Natural killer cell (primary cell): Measurements from ENCODE around the gene CEP170B. TPM values are rescaled to one million over a fixed set of nuclear protein-coding genes. Genes with fewer than 3 reads are reported as not detected.

Source experiments
- ATAC-seq, 3 donors: fragments of 150-1000 bp in 2 of 3; fragments of 200-7000 bp in 1 of 3; cut with Tn5 transposase; 1 replicate in 1 of 3; 2 replicates in 2 of 3; pipeline ENCODE4 v1.10.0; 2021; ENCODE audit warnings: mild to moderate bottlenecking in 2 of 3, moderate library complexity in 2 of 3
- DNase-seq, 2 donors: peaks; one replicate each; pipeline versions ENCODE4 v3.0.0 to v3.0.0-alpha.2; 2013 to 2021; ENCODE audit warnings: mixed read lengths in 1 of 2
- H3K27ac ChIP-seq: one replicate; pipeline ENCODE4 v1.5.1; 2013; ENCODE audit warnings: mild to moderate bottlenecking, low read length
- H3K27me3 ChIP-seq: one replicate; pipeline ENCODE4 v1.6.1; 2013; ENCODE audit warnings: low read length; ENCODE audit not compliant: control insufficient read depth, insufficient read depth
- H3K36me3 ChIP-seq: one replicate; pipeline ENCODE4 v1.6.1; 2013; ENCODE audit warnings: low read length; ENCODE audit not compliant: control insufficient read depth, insufficient read depth
- H3K4me1 ChIP-seq: one replicate; pipeline ENCODE4 v1.6.1; 2013; ENCODE audit warnings: low read length; ENCODE audit not compliant: control insufficient read depth, insufficient read depth
- H3K4me3 ChIP-seq: one replicate; pipeline ENCODE4 v1.5.1; 2013; ENCODE audit warnings: low read length
- H3K9me3 ChIP-seq: one replicate; pipeline ENCODE4 v1.6.1; 2013; ENCODE audit warnings: low read length; ENCODE audit not compliant: control insufficient read depth, insufficient read depth
- H3K27ac Mint-ChIP-seq, 2 donors: one replicate each; pipeline ENCODE4 v1.8.0; 2022; ENCODE audit warnings: mild to moderate bottlenecking in 2 of 2, mixed read lengths in 2 of 2, moderate library complexity in 1 of 2
- H3K27me3 Mint-ChIP-seq, 2 donors: one replicate each; pipeline ENCODE4 v1.8.0; 2022; ENCODE audit warnings: low read depth in 2 of 2, mixed read lengths in 2 of 2
- H3K36me3 Mint-ChIP-seq: one replicate; pipeline ENCODE4 v1.8.0; 2022; ENCODE audit warnings: mixed read lengths
- H3K4me1 Mint-ChIP-seq, 2 donors: one replicate each; pipeline ENCODE4 v1.8.0; 2022; ENCODE audit warnings: mixed read lengths in 2 of 2
- H3K4me3 Mint-ChIP-seq: one replicate; pipeline ENCODE4 v1.8.0; 2022; ENCODE audit warnings: mild to moderate bottlenecking, moderate library complexity, mixed read lengths
- H3K9me3 Mint-ChIP-seq, 2 donors: one replicate each; pipeline ENCODE4 v1.8.0; 2022; ENCODE audit warnings: mixed read lengths in 2 of 2
- WGBS: methylation state at CpG from one replicate; pipeline ENCODE4 v1.1.7; 2013; ENCODE audit warnings: missing lambda C conversion rate; ENCODE audit not compliant: insufficient coverage; 5-methylcytosine and 5-hydroxymethylcytosine counted together
- intact Hi-C: fragments of 100-400 bp; cut with micrococcal nuclease; formaldehyde crosslinking; loops from one replicate; pipeline ENCODE4 v1.14.2; 2022
- total RNA-seq, 4 donors: library from RNA; stranded (reverse); fragments of 120-200 nt in 1 of 4; gene quantifications; one replicate each; pipeline versions ENCODE4 v1.2.3 to v1.2.4, GENCODE V29; 2013 to 2022
- TF ChIP-seq, protein P1 (sequence below): fragments of 200-600 bp; IDR thresholded peaks from one replicate; pipeline ENCODE4 v1.8.0; 2022; ENCODE audit warnings: antibody characterized with exemption

CEP170B gene
- total RNA-seq, 3 donors from 2014 or later (not counting 1 experiment from before 2014, with no cell fraction given): 0.24 to 0.72 (median 0.30) TPM

DNA sequence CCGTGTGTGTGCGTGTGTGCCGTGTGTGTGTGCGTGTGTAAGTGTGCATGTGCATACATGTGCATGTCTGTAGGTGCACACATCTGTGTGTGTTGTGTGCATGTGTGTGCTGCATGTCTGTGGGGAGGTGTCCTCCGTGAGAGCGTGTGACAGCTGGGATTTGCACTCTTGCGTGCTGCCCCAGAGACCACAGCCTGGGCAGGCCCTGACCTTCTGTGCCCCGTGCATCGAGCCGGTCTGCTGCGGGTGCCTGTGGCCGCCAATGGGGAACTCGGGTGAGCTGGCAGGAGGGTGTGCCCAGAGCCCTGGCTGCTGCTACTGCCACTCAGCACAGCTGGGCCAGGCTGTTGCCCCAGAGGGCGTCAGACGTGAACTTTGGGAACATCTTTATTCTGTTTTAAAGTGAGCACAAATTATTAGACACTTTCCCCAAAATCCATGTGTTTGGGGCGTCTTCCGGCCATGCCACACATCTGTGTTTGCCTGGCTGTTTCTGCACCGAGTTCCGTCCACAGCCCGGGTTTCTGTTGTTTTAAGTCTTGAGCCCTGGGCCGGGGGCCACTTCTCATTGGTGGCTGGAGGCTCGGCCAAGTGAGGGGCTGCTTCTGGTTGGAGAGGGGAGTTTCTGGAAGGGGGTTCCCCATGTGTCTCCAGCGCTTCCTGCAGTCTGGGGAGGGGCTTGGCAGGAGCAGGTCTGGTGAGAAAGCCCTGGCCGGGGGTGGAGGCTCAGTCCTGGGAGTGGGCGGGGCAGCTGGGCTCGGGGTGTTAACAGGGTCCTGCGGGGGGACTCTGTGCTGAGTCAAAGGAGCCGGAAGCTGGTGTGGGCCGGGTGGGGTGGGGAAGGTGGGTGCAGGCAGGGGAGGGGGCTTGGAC, 7.6 kb downstream of the CEP170B start:
- peaks cover 0 to 3% of the 10 kb centered on the region in 2 donors for H3K27me3 Mint-ChIP-seq
- H3K9me3 Mint-ChIP-seq: no peaks in the 10 kb centered on the region
- Histone ChIP-seq H3K4me1 (peaks cover 7% of the 10 kb centered on the region), H3K4me3 (no peak overlapping the region), H3K9me3 (no peaks in the 10 kb centered on the region), H3K27me3 (no peaks in the 10 kb centered on the region), H3K27ac (no peak overlapping the region), H3K36me3 (no peaks in the 10 kb centered on the region)
- DNase-seq (peak in 1 of 2 donors; percentile 23), ATAC-seq (peak in 1 of 3 donors; percentile 58)
- peaks cover 0 to 10% of the 10 kb centered on the region in 2 donors for H3K4me1 Mint-ChIP-seq
- peak overlapping the region; percentile 44 to 67 for H3K27ac Mint-ChIP-seq
- H3K36me3 Mint-ChIP-seq: no peaks in the 10 kb centered on the region
- intact Hi-C loops: no loop called here
- WGBS: 26% methylated on average over 29 of the region's 29 CpGs
- H3K4me3 Mint-ChIP-seq: peak overlapping the region; percentile 31
- TF ChIP-seq, protein P1, sequence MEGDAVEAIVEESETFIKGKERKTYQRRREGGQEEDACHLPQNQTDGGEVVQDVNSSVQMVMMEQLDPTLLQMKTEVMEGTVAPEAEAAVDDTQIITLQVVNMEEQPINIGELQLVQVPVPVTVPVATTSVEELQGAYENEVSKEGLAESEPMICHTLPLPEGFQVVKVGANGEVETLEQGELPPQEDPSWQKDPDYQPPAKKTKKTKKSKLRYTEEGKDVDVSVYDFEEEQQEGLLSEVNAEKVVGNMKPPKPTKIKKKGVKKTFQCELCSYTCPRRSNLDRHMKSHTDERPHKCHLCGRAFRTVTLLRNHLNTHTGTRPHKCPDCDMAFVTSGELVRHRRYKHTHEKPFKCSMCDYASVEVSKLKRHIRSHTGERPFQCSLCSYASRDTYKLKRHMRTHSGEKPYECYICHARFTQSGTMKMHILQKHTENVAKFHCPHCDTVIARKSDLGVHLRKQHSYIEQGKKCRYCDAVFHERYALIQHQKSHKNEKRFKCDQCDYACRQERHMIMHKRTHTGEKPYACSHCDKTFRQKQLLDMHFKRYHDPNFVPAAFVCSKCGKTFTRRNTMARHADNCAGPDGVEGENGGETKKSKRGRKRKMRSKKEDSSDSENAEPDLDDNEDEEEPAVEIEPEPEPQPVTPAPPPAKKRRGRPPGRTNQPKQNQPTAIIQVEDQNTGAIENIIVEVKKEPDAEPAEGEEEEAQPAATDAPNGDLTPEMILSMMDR: no peak

DNA sequence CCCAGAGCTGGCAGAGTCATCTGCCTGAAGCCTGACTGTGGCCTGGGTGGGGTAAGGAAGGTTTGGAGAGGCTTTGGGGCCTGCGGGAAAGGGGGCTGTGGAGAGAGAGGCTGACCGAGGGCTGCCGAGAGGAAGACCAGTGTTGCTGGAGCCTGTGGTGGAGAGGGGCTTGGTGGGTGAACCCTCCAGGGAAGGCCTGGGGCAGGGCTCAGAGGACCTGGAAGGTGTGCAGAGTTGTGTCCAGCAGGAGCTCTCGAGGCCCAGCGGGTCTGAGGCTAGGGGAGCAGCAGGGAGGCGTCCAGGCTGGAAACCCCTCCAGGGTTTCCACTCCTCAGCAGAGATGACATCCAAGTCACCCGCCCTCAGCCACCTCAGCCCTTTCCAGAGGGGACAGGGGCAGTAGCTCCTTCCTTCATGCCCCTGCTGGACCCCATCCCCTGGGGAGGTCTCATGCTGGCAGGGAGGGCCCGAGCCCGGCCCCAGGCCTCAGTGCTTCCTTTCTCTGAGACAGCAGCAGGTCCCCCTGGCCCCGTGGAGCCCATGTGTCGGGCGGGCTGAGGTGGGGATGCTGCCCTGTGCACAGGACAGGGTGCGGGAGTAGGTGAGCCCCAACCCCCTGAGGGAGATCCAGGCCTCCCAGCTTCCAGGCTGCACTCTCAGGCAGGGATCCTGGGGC, 8.4 kb downstream of the CEP170B start:
- H3K4me1 ChIP-seq: peaks cover 7% of the 10 kb centered on the region
- DNase-seq (no peak), ATAC-seq (no peak)
- no peak overlapping the region for H3K27ac ChIP-seq
- WGBS: 87% methylated on average over 13 of the region's 13 CpGs
- Mint-ChIP-seq H3K4me1 (peaks cover 0 to 10% of the 10 kb centered on the region in 2 donors), H3K27me3 (no peaks in the 10 kb centered on the region), H3K27ac (no peak overlapping the region), H3K4me3 (no peak overlapping the region), H3K36me3 (no peaks in the 10 kb centered on the region), H3K9me3 (no peaks in the 10 kb centered on the region)
- no peaks in the 10 kb centered on the region for H3K9me3 ChIP-seq
- intact Hi-C loops: no loop called here
- no peak overlapping the region for H3K4me3 ChIP-seq
- no peaks in the 10 kb centered on the region for H3K36me3 ChIP-seq
- no peaks in the 10 kb centered on the region for H3K27me3 ChIP-seq
- TF ChIP-seq, protein P1: no peak

DNA sequence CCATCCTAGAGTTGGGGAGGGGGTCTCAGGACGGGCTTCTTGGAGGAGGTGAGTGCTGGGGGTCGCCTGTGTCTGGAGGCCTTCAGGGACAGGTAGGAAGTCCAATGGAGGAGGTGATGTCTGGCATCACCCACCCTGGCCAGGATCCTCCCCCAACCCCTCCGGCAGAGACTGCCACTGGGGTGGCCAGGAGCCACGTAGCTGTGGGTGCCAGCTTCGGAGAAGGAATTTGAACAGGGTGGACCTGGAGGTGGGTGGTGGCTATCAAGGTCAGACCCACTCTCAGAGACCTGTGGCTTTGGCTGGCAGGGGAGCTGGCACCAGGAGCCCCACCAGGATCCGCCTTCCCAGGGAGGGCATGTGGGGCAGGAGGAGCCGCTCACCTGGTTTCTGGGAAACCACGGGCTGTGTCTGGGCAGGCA, 9.1 kb downstream of the CEP170B start:
- 71% methylated on average over 8 of the region's 8 CpGs for WGBS
- Mint-ChIP-seq H3K27me3 (no peaks in the 10 kb centered on the region), H3K27ac (no peak overlapping the region), H3K36me3 (no peaks in the 10 kb centered on the region), H3K4me1 (peaks cover 0 to 10% of the 10 kb centered on the region in 2 donors), H3K4me3 (no peak overlapping the region), H3K9me3 (no peaks in the 10 kb centered on the region)
- TF ChIP-seq, protein P1: no peak
- DNase-seq: no peak
- no peak for ATAC-seq
- Histone ChIP-seq H3K36me3 (no peaks in the 10 kb centered on the region), H3K9me3 (no peaks in the 10 kb centered on the region), H3K4me1 (peaks cover 7% of the 10 kb centered on the region), H3K27ac (no peak overlapping the region), H3K27me3 (no peaks in the 10 kb centered on the region), H3K4me3 (no peak overlapping the region)
- intact Hi-C loops: no loop called here
